Neural cell (in vitro differentiated cells): ENCODE data around the gene RPS6KC1. TPM values are rescaled to one million over a fixed set of nuclear protein-coding genes. Genes with fewer than 3 reads are reported as not detected.

Source experiments
- H2AFZ ChIP-seq: fragments of 200-600, 300-800 bp; sonication (generic), shearing (Covaris generic); 2 replicates; pipeline ENCODE4 v1.6.0; 2014; ENCODE audit warnings: low read depth, mild to moderate bottlenecking, antibody characterized with exemption, low read length, moderate library complexity
- H3F3A ChIP-seq: fragments of 200-600 bp; shearing (Covaris generic); 2 replicates; pipeline ENCODE4 v1.6.1; 2016; ENCODE audit warnings: mild to moderate bottlenecking, moderate library complexity, mixed read lengths, antibody characterized with exemption, low read length; ENCODE audit not compliant: insufficient read depth, poor library complexity, severe bottlenecking
- H3K27ac ChIP-seq: fragments of 200-600, 300-800 bp; sonication (generic), shearing (Covaris generic); 2 replicates; pipeline ENCODE4 v1.5.1; 2014; ENCODE audit warnings: mild to moderate bottlenecking, low read length, moderate library complexity
- H3K27me3 ChIP-seq: fragments of 300-800, 200-600 bp; sonication (generic), shearing (Covaris generic); 2 replicates; pipeline ENCODE4 v1.6.0; 2014; ENCODE audit warnings: mild to moderate bottlenecking, low read depth, low read length, moderate library complexity; ENCODE audit not compliant: insufficient read depth
- H3K36me3 ChIP-seq: fragments of 300-800, 200-600 bp; sonication (generic), shearing (Covaris generic); 2 replicates; pipeline ENCODE4 v1.5.1; 2014; ENCODE audit warnings: mild to moderate bottlenecking, antibody characterized with exemption, low read length, moderate library complexity; ENCODE audit not compliant: insufficient read depth
- H3K4me2 ChIP-seq: fragments of 300-800, 200-600 bp; sonication (generic), shearing (Covaris generic); 2 replicates; pipeline ENCODE4 v1.6.0; 2014; ENCODE audit warnings: mild to moderate bottlenecking, low read length
- H3K4me3 ChIP-seq: fragments of 300-800, 200-600 bp; sonication (generic), shearing (Covaris generic); 2 replicates; pipeline ENCODE4 v1.5.1; 2014; ENCODE audit warnings: mild to moderate bottlenecking, low read length, moderate library complexity
- H3K79me2 ChIP-seq: fragments of 200-600 bp; shearing (Covaris generic); replicated peaks from 2 replicates; pipeline ENCODE4 v1.6.0; 2014; ENCODE audit warnings: mild to moderate bottlenecking, low read length, moderate library complexity; ENCODE audit not compliant: insufficient read depth
- H3K9ac ChIP-seq: fragments of 300-800, 200-600 bp; sonication (generic), shearing (Covaris generic); 2 replicates; pipeline ENCODE4 v1.6.1; 2016; ENCODE audit warnings: mild to moderate bottlenecking, low read length, mixed read lengths
- H3K9me2 ChIP-seq: fragments of 200-600 bp; shearing (Covaris generic); 2 replicates; pipeline ENCODE4 v1.6.1; 2016; ENCODE audit warnings: mild to moderate bottlenecking, low read length, mixed read lengths; ENCODE audit not compliant: insufficient read depth
- H3K9me3 ChIP-seq: fragments of 200-600, 300-800 bp; sonication (generic), shearing (Covaris generic); 2 replicates; pipeline ENCODE4 v1.6.1; 2016; ENCODE audit warnings: mild to moderate bottlenecking, mixed run types, low read length, moderate library complexity, mixed read lengths
- H4K20me1 ChIP-seq: fragments of 200-600 bp; shearing (Covaris generic); 2 replicates; pipeline ENCODE4 v1.6.1; 2016; ENCODE audit warnings: mild to moderate bottlenecking, mixed run types; ENCODE audit not compliant: insufficient read depth
- EP300 ChIP-seq: fragments of 450-650 bp; conservative IDR thresholded peaks from 2 replicates; pipeline ENCODE4 v1.6.1; 2014; ENCODE audit warnings: antibody characterized with exemption, mild to moderate bottlenecking, moderate library complexity; ENCODE audit not compliant: poor library complexity, severe bottlenecking
- EZH2 ChIP-seq: fragments of 200-600, 300-800 bp; shearing (Covaris generic), sonication (generic); IDR thresholded peaks from 2 replicates; pipeline ENCODE4 v1.6.1; 2014; ENCODE audit warnings: antibody characterized with exemption, low read length, borderline replicate concordance, mild to moderate bottlenecking; ENCODE audit not compliant: insufficient read depth, poor library complexity, severe bottlenecking
- MXI1 ChIP-seq: fragments of 450-650 bp; conservative IDR thresholded peaks from 2 replicates; pipeline ENCODE4 v1.6.1; 2014; ENCODE audit warnings: antibody characterized with exemption, mild to moderate bottlenecking; ENCODE audit not compliant: poor library complexity, severe bottlenecking
- POLR2AphosphoS5 ChIP-seq: IDR thresholded peaks from 2 replicates; pipeline ENCODE4 v1.6.1; 2012
- RAD21 ChIP-seq: fragments of 450-650 bp; conservative IDR thresholded peaks from 2 replicates; pipeline ENCODE4 v1.6.1; 2014; ENCODE audit warnings: antibody characterized with exemption, mild to moderate bottlenecking, moderate library complexity
- REST ChIP-seq: IDR thresholded peaks from 2 replicates; pipeline ENCODE4 v1.6.1; 2012; ENCODE audit warnings: borderline replicate concordance
- SMC3 ChIP-seq: fragments of 450-650 bp; conservative IDR thresholded peaks from 2 replicates; pipeline ENCODE4 v1.6.1; 2014; ENCODE audit warnings: antibody characterized with exemption, mild to moderate bottlenecking, moderate library complexity; ENCODE audit not compliant: poor library complexity
- TAF1 ChIP-seq: IDR thresholded peaks from 2 replicates; pipeline ENCODE4 v1.6.1; 2012; ENCODE audit warnings: low read depth
- polyA plus RNA-seq: library from polyadenylated mRNA; depleted of rRNA; stranded (reverse); fragments of >200 nt; gene quantifications from 2 replicates; pipeline ENCODE4 v1.2.3, GENCODE V29; 2014
- TF ChIP-seq, protein P1 (sequence below): fragments of 450-650 bp; IDR thresholded peaks from 2 replicates; pipeline ENCODE4 v1.5.1; 2014; ENCODE audit warnings: antibody characterized with exemption, mild to moderate bottlenecking, moderate library complexity; ENCODE audit not compliant: poor library complexity, severe bottlenecking

Gene RPS6KC1
- polyA plus RNA-seq, 1 donor from 2014 or later: 28.1 TPM

DNA sequence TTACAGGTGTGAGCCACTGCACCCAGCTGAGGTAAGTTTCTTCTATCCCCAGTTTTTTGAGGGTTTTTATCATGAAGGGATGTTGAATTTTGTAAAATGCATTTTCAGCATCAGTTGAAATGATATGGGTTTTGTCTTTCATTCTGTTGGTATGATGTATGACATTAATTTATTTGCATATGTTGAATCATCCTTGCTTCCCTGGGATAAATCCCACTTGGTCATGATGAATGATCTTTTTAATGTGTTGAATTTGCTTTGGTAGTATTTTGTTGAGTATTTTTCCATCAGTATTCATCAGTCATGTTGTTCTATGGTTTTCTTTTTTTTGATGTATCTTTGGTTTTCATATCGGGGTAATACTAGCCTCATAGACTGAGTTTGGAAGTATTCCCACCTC is 141.0 kb downstream of the RPS6KC1 start:
- H3K36me3 ChIP-seq: no peaks in the 10 kb centered on the region
- no peak overlapping the region for H2AFZ ChIP-seq
- no peak for TF ChIP-seq SMC3
- no peaks in the 10 kb centered on the region for H4K20me1 ChIP-seq
- no peaks in the 10 kb centered on the region for H3K79me2 ChIP-seq
- no peaks in the 10 kb centered on the region for H3K9me2 ChIP-seq
- H3K9ac ChIP-seq: no peak overlapping the region
- H3F3A ChIP-seq: no peaks in the 10 kb centered on the region
- H3K4me2 ChIP-seq: no peak overlapping the region
- no peaks in the 10 kb centered on the region for H3K27me3 ChIP-seq
- H3K9me3 ChIP-seq: no peaks in the 10 kb centered on the region
- no peak overlapping the region for H3K27ac ChIP-seq
- H3K4me3 ChIP-seq: no peak overlapping the region

DNA sequence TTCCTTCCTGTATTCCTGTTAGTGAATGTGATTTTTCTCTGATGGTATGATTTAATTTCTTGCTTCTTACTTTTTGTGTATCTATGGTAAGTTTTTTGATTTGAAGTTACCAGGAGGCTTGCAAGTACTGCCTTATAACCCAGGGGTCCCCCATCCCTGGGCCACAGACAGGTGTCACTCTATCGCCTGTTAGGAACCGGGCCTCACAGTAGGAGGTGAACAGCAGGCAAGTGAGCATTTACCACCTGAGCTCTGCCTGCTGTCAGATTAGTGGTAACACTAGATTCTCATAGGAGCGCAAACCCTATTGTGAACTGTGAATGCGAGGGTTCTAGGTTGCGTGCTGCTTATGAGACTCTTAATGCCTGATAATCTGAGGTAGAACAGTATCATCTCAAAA is 143.3 kb downstream of the RPS6KC1 start:
- Histone ChIP-seq H4K20me1 (no peaks in the 10 kb centered on the region), H3K9me3 (no peaks in the 10 kb centered on the region), H3K4me3 (no peak overlapping the region), H3K4me2 (no peak overlapping the region), H3K9me2 (no peaks in the 10 kb centered on the region), H3K27me3 (no peaks in the 10 kb centered on the region), H2AFZ (no peak overlapping the region), H3K79me2 (no peaks in the 10 kb centered on the region), H3K36me3 (no peaks in the 10 kb centered on the region), H3K27ac (no peak overlapping the region), H3F3A (no peaks in the 10 kb centered on the region), H3K9ac (no peak overlapping the region)
- TF ChIP-seq POLR2AphosphoS5 (no peak), MXI1 (no peak), RAD21 (no peak), EZH2 (no peak), REST (no peak), EP300 (no peak), SMC3 (no peak), TAF1 (no peak)
- TF ChIP-seq, protein P1, sequence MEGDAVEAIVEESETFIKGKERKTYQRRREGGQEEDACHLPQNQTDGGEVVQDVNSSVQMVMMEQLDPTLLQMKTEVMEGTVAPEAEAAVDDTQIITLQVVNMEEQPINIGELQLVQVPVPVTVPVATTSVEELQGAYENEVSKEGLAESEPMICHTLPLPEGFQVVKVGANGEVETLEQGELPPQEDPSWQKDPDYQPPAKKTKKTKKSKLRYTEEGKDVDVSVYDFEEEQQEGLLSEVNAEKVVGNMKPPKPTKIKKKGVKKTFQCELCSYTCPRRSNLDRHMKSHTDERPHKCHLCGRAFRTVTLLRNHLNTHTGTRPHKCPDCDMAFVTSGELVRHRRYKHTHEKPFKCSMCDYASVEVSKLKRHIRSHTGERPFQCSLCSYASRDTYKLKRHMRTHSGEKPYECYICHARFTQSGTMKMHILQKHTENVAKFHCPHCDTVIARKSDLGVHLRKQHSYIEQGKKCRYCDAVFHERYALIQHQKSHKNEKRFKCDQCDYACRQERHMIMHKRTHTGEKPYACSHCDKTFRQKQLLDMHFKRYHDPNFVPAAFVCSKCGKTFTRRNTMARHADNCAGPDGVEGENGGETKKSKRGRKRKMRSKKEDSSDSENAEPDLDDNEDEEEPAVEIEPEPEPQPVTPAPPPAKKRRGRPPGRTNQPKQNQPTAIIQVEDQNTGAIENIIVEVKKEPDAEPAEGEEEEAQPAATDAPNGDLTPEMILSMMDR: no peak

- no peak overlapping the region for H2AFZ ChIP-seq
- no peak for TF ChIP-seq SMC3
- TF ChIP-seq MXI1: no peak
- TF ChIP-seq POLR2AphosphoS5: no peak
- no peak for TF ChIP-seq TAF1
- TF ChIP-seq, protein P1: no peak
- no peak for TF ChIP-seq EP300
- no peak for TF ChIP-seq RAD21
- no peak for TF ChIP-seq EZH2
- TF ChIP-seq REST: no peak
- no peak overlapping the region for H3K4me2 ChIP-seq
- no peaks in the 10 kb centered on the region for H3K27me3 ChIP-seq
- no peaks in the 10 kb centered on the region for H3K9me3 ChIP-seq
- H3K4me3 ChIP-seq: no peak overlapping the region
- no peaks in the 10 kb centered on the region for H3K36me3 ChIP-seq
- H3F3A ChIP-seq: no peaks in the 10 kb centered on the region
- H3K27ac ChIP-seq: no peak overlapping the region
- no peak overlapping the region for H3K9ac ChIP-seq
- H3K9me2 ChIP-seq: no peaks in the 10 kb centered on the region
- H3K79me2 ChIP-seq: no peaks in the 10 kb centered on the region
- no peaks in the 10 kb centered on the region for H4K20me1 ChIP-seq
Measured at GRCh38 chr1:213194855-213195254, 143.8 kb downstream of the RPS6KC1 start.
